Memory B cell (primary cell): ENCODE results near the gene PTPRD.
"Not testable (repeated sequence)": the region's sequence is repeated elsewhere in the genome, so short reads cannot be mapped to it uniquely, and the experiment has no call there.

Experiments used
- ATAC-seq: fragments of 150-1000 bp; cut with Tn5 transposase; 2 replicates; pipeline ENCODE4 v1.10.0; 2021; ENCODE audit warnings: low read depth, mild to moderate bottlenecking, moderate library complexity
- DNase-seq, 2 donors: peaks; one replicate each; pipeline ENCODE4 v3.0.0; 2022; ENCODE audit warnings: low spot score in 2 of 2
- H3K27ac Mint-ChIP-seq: one replicate; pipeline ENCODE4 v1.8.0; 2022; ENCODE audit warnings: mild to moderate bottlenecking, moderate library complexity, mixed read lengths
- H3K27me3 Mint-ChIP-seq: one replicate; pipeline ENCODE4 v1.8.0; 2022; ENCODE audit warnings: mixed read lengths
- H3K36me3 Mint-ChIP-seq: one replicate; pipeline ENCODE4 v1.8.0; 2022; ENCODE audit warnings: mild to moderate bottlenecking, mixed read lengths
- H3K4me1 Mint-ChIP-seq: one replicate; pipeline ENCODE4 v1.8.0; 2022; ENCODE audit warnings: mixed read lengths
- H3K4me3 Mint-ChIP-seq: one replicate; pipeline ENCODE4 v1.8.0; 2022; ENCODE audit warnings: mild to moderate bottlenecking, moderate library complexity, mixed read lengths
- H3K9me3 Mint-ChIP-seq: one replicate; pipeline ENCODE4 v1.8.0; 2022; ENCODE audit warnings: mixed read lengths

Gene PTPRD

GRCh38 chr9:9494336-9494735 is 1118.5 kb downstream of the PTPRD start:
- H3K27me3 Mint-ChIP-seq, result no peaks in the 10 kb centered on the region

GRCh38 chr9:9492506-9492905 is 1120.3 kb downstream of the PTPRD start:
- Mint-ChIP-seq H3K36me3 (no peaks in the 10 kb centered on the region), H3K9me3 (peaks cover 12% of the 10 kb centered on the region), H3K4me1 (no peaks in the 10 kb centered on the region), H3K27me3 (no peaks in the 10 kb centered on the region), H3K27ac (no peak overlapping the region), H3K4me3 (no peak overlapping the region)
- DNase-seq (no peak), ATAC-seq (no peak)

More at GRCh38 chr9:9494336-9494735, 1118.5 kb downstream of the PTPRD start:
- no peaks in the 10 kb centered on the region for H3K4me1 Mint-ChIP-seq
- DNase-seq, result no peak
- no peak for ATAC-seq
- H3K4me3 Mint-ChIP-seq, result no peak overlapping the region
- no peaks in the 10 kb centered on the region for H3K36me3 Mint-ChIP-seq
- H3K9me3 Mint-ChIP-seq, result peaks cover 12% of the 10 kb centered on the region
- H3K27ac Mint-ChIP-seq, result no peak overlapping the region

- Mint-ChIP-seq H3K4me3 (no peak overlapping the region), H3K4me1 (no peaks in the 10 kb centered on the region), H3K27me3 (no peaks in the 10 kb centered on the region), H3K9me3 (peaks cover 7% of the 10 kb centered on the region), H3K27ac (no peak overlapping the region), H3K36me3 (no peaks in the 10 kb centered on the region)
- DNase-seq, result no peak
- ATAC-seq, result no peak
These were observed 1123.6 kb downstream of the PTPRD start for GRCh38 chr9:9489183-9489582.

- H3K9me3 Mint-ChIP-seq, result peaks cover 4% of the 10 kb centered on the region
- DNase-seq (no peak), ATAC-seq (no peak)
- no peak overlapping the region for H3K27ac Mint-ChIP-seq
- H3K4me1 Mint-ChIP-seq, result no peaks in the 10 kb centered on the region
- no peaks in the 10 kb centered on the region for H3K36me3 Mint-ChIP-seq
- no peak overlapping the region for H3K4me3 Mint-ChIP-seq
- H3K27me3 Mint-ChIP-seq, result no peaks in the 10 kb centered on the region
These were observed 1129.6 kb downstream of the PTPRD start for GRCh38 chr9:9483175-9483574.

GRCh38 chr9:9478741-9479140 is 1134.1 kb downstream of the PTPRD start:
- Mint-ChIP-seq H3K4me3 (no peak overlapping the region), H3K27ac (no peak overlapping the region), H3K36me3 (no peaks in the 10 kb centered on the region), H3K4me1 (no peaks in the 10 kb centered on the region), H3K27me3 (no peaks in the 10 kb centered on the region), H3K9me3 (no peaks in the 10 kb centered on the region)
- DNase-seq, result no peak
- ATAC-seq, result no peak

GRCh38 chr9:9469271-9469670 is 1143.5 kb downstream of the PTPRD start:
- Mint-ChIP-seq H3K27ac (no peak overlapping the region), H3K27me3 (no peaks in the 10 kb centered on the region), H3K36me3 (no peaks in the 10 kb centered on the region), H3K9me3 (peaks cover 1% of the 10 kb centered on the region), H3K4me1 (no peaks in the 10 kb centered on the region), H3K4me3 (no peak overlapping the region)
- DNase-seq (no peak), ATAC-seq (no peak)

GRCh38 chr9:9441874-9442273 is 1170.9 kb downstream of the PTPRD start:
- not testable (repeated sequence) for DNase-seq, H3K36me3 Mint-ChIP-seq, H3K4me1 Mint-ChIP-seq, H3K27ac Mint-ChIP-seq, H3K9me3 Mint-ChIP-seq, H3K4me3 Mint-ChIP-seq, ATAC-seq, H3K27me3 Mint-ChIP-seq

GRCh38 chr9:9437641-9438040 is 1175.2 kb downstream of the PTPRD start:
- Mint-ChIP-seq H3K4me1 (no peaks in the 10 kb centered on the region), H3K27me3 (no peaks in the 10 kb centered on the region), H3K36me3 (no peaks in the 10 kb centered on the region), H3K9me3 (peaks cover 3% of the 10 kb centered on the region), H3K27ac (no peak overlapping the region), H3K4me3 (no peak overlapping the region)
- no peak for DNase-seq
- no peak for ATAC-seq

- ATAC-seq, H3K4me1 Mint-ChIP-seq, DNase-seq, H3K36me3 Mint-ChIP-seq, H3K9me3 Mint-ChIP-seq, H3K27ac Mint-ChIP-seq, H3K4me3 Mint-ChIP-seq, H3K27me3 Mint-ChIP-seq: not testable (repeated sequence)
These were observed 1186.3 kb downstream of the PTPRD start for GRCh38 chr9:9426454-9426853.

- ATAC-seq, result no peak
- H3K27ac Mint-ChIP-seq, result no peak overlapping the region
- H3K27me3 Mint-ChIP-seq, result no peaks in the 10 kb centered on the region
- DNase-seq, result no peak
- H3K4me3 Mint-ChIP-seq, result no peak overlapping the region
- peaks cover 2% of the 10 kb centered on the region for H3K9me3 Mint-ChIP-seq
- no peaks in the 10 kb centered on the region for H3K36me3 Mint-ChIP-seq
- no peaks in the 10 kb centered on the region for H3K4me1 Mint-ChIP-seq
These were observed 1200.6 kb downstream of the PTPRD start for GRCh38 chr9:9412241-9412640.

GRCh38 chr9:9410736-9411135 is 1202.1 kb downstream of the PTPRD start:
- no peak overlapping the region for H3K4me3 Mint-ChIP-seq

GRCh38 chr9:9399982-9400381 is 1212.8 kb downstream of the PTPRD start:
- Mint-ChIP-seq H3K36me3 (no peaks in the 10 kb centered on the region), H3K4me1 (no peaks in the 10 kb centered on the region), H3K9me3 (peaks cover 7% of the 10 kb centered on the region), H3K27ac (no peak overlapping the region), H3K27me3 (no peaks in the 10 kb centered on the region), H3K4me3 (no peak overlapping the region)
- DNase-seq (no peak), ATAC-seq (no peak)

More at GRCh38 chr9:9410736-9411135, 1202.1 kb downstream of the PTPRD start:
- Mint-ChIP-seq H3K9me3 (peaks cover 1% of the 10 kb centered on the region), H3K36me3 (no peaks in the 10 kb centered on the region), H3K4me1 (no peaks in the 10 kb centered on the region), H3K27ac (no peak overlapping the region), H3K27me3 (no peaks in the 10 kb centered on the region)
- DNase-seq (no peak), ATAC-seq (no peak)

GRCh38 chr9:9396518-9396917 is 1216.3 kb downstream of the PTPRD start:
- ATAC-seq (no peak), DNase-seq (no peak)
- H3K36me3 Mint-ChIP-seq, result no peaks in the 10 kb centered on the region
- H3K9me3 Mint-ChIP-seq, result peaks cover 2% of the 10 kb centered on the region
- no peak overlapping the region for H3K27ac Mint-ChIP-seq
- no peaks in the 10 kb centered on the region for H3K27me3 Mint-ChIP-seq
- H3K4me3 Mint-ChIP-seq, result no peak overlapping the region
- no peaks in the 10 kb centered on the region for H3K4me1 Mint-ChIP-seq

GRCh38 chr9:9395539-9395938 is 1217.3 kb downstream of the PTPRD start:
- Mint-ChIP-seq H3K4me1 (no peaks in the 10 kb centered on the region), H3K27me3 (no peaks in the 10 kb centered on the region), H3K4me3 (no peak overlapping the region), H3K36me3 (no peaks in the 10 kb centered on the region), H3K9me3 (peaks cover 2% of the 10 kb centered on the region), H3K27ac (no peak overlapping the region)
- no peak for ATAC-seq
- DNase-seq, result no peak

GRCh38 chr9:9392755-9393154 is 1220.0 kb downstream of the PTPRD start:
- H3K36me3 Mint-ChIP-seq, result no peaks in the 10 kb centered on the region
- no peak overlapping the region for H3K27ac Mint-ChIP-seq
- H3K9me3 Mint-ChIP-seq, result peaks cover 2% of the 10 kb centered on the region
- no peak for ATAC-seq
- H3K27me3 Mint-ChIP-seq, result no peaks in the 10 kb centered on the region
- no peak for DNase-seq
- no peaks in the 10 kb centered on the region for H3K4me1 Mint-ChIP-seq
- no peak overlapping the region for H3K4me3 Mint-ChIP-seq
